Loucy (cell line): ENCODE data around the gene ALG3.

Source experiments
- H2AFZ ChIP-seq: fragments of 200-600 bp; sonication (generic); 2 replicates; pipeline ENCODE4 v1.6.0; 2016; ENCODE audit warnings: antibody characterized with exemption, mild to moderate bottlenecking, low read length, moderate library complexity
- H3F3A ChIP-seq: fragments of 200-600 bp; 2 replicates; pipeline ENCODE4 v1.6.0; 2016; ENCODE audit warnings: antibody characterized with exemption, low read depth, mild to moderate bottlenecking
- H3K27me3 ChIP-seq: fragments of 200-600 bp; sonication (generic); 2 replicates; pipeline ENCODE4 v1.6.1; 2014; ENCODE audit warnings: low read length, mild to moderate bottlenecking; ENCODE audit not compliant: insufficient read depth, poor library complexity, severe bottlenecking
- H3K36me3 ChIP-seq: fragments of 200-600 bp; sonication (generic); 2 replicates; pipeline ENCODE4 v1.6.1; 2016; ENCODE audit warnings: low read length; ENCODE audit not compliant: insufficient read depth
- H3K4me1 ChIP-seq: fragments of 200-600 bp; sonication (generic); 2 replicates; pipeline ENCODE4 v1.5.1; 2014; ENCODE audit warnings: low read length, mild to moderate bottlenecking; ENCODE audit not compliant: insufficient read depth, poor library complexity, severe bottlenecking
- H3K4me2 ChIP-seq: fragments of 200-600 bp; sonication (generic); 2 replicates; pipeline ENCODE4 v1.6.0; 2014; ENCODE audit warnings: antibody characterized with exemption, low read length, low read depth, mild to moderate bottlenecking; ENCODE audit not compliant: poor library complexity, severe bottlenecking
- H3K4me3 ChIP-seq: fragments of 200-600 bp; sonication (generic); 2 replicates; pipeline ENCODE4 v1.5.1; 2014; ENCODE audit warnings: low read length, mild to moderate bottlenecking, mixed read lengths; ENCODE audit not compliant: poor library complexity, severe bottlenecking
- H3K79me2 ChIP-seq: fragments of 200-600 bp; sonication (generic); 2 replicates; pipeline ENCODE4 v1.6.1; 2014; ENCODE audit warnings: low read length; ENCODE audit not compliant: insufficient read depth
- H3K9ac ChIP-seq: fragments of 200-600 bp; sonication (generic); 2 replicates; pipeline ENCODE4 v1.6.0; 2014; ENCODE audit warnings: mild to moderate bottlenecking, low read depth, low read length, moderate library complexity; ENCODE audit not compliant: poor library complexity, severe bottlenecking
- H3K9me2 ChIP-seq: fragments of 200-600 bp; sonication (generic); replicated peaks from 2 replicates; pipeline ENCODE4 v1.6.1; 2016; ENCODE audit warnings: low read depth, low read length, mixed read lengths
- H3K9me3 ChIP-seq: fragments of 200-600 bp; sonication (generic); 2 replicates; pipeline ENCODE4 v1.6.1; 2014; ENCODE audit warnings: mild to moderate bottlenecking, antibody characterized with exemption, low read length, low read depth; ENCODE audit not compliant: insufficient read depth
- H4K20me1 ChIP-seq: fragments of 200-600 bp; sonication (generic); 2 replicates; pipeline ENCODE4 v1.6.0; 2014; ENCODE audit warnings: antibody characterized with exemption, low read length, mild to moderate bottlenecking; ENCODE audit not compliant: insufficient read depth, poor library complexity, severe bottlenecking
- CTCF ChIP-seq: fragments of 200-600 bp; sonication (generic); conservative IDR thresholded peaks from 2 replicates; pipeline ENCODE4 v1.5.1; 2014; ENCODE audit warnings: mild to moderate bottlenecking, antibody characterized with exemption, low read length
- EZH2phosphoT487 ChIP-seq: fragments of 200-600 bp; IDR thresholded peaks from 2 replicates; pipeline ENCODE4 v1.6.1; 2018; ENCODE audit warnings: antibody characterized with exemption, mild to moderate bottlenecking, moderate library complexity, borderline replicate concordance

The ALG3 gene

GRCh38 chr3:184235381-184236032 lies 13.3 kb downstream of the ALG3 start:
- Histone ChIP-seq H4K20me1 (no peaks in the 10 kb centered on the region), H3K9me2 (no peaks in the 10 kb centered on the region), H3K4me2 (no peak overlapping the region), H3K9ac (no peak overlapping the region), H3F3A (no peaks in the 10 kb centered on the region), H3K9me3 (no peaks in the 10 kb centered on the region), H2AFZ (no peak overlapping the region), H3K27me3 (no peaks in the 10 kb centered on the region), H3K4me1 (no peaks in the 10 kb centered on the region), H3K4me3 (no peak overlapping the region), H3K79me2 (no peaks in the 10 kb centered on the region), H3K36me3 (no peaks in the 10 kb centered on the region)
- TF ChIP-seq EZH2phosphoT487 (no peak), CTCF (no peak)

GRCh38 chr3:184234671-184235380 lies 13.9 kb downstream of the ALG3 start:
- Histone ChIP-seq H3K9me2 (no peaks in the 10 kb centered on the region), H3K4me3 (no peak overlapping the region), H3K9ac (no peak overlapping the region), H3K4me1 (no peaks in the 10 kb centered on the region), H3K9me3 (no peaks in the 10 kb centered on the region), H3K27me3 (no peaks in the 10 kb centered on the region), H3F3A (no peaks in the 10 kb centered on the region), H4K20me1 (no peaks in the 10 kb centered on the region), H3K4me2 (no peak overlapping the region), H2AFZ (no peak overlapping the region), H3K79me2 (no peaks in the 10 kb centered on the region), H3K36me3 (no peaks in the 10 kb centered on the region)
- no peak for TF ChIP-seq CTCF
- TF ChIP-seq EZH2phosphoT487: no peak

DNA sequence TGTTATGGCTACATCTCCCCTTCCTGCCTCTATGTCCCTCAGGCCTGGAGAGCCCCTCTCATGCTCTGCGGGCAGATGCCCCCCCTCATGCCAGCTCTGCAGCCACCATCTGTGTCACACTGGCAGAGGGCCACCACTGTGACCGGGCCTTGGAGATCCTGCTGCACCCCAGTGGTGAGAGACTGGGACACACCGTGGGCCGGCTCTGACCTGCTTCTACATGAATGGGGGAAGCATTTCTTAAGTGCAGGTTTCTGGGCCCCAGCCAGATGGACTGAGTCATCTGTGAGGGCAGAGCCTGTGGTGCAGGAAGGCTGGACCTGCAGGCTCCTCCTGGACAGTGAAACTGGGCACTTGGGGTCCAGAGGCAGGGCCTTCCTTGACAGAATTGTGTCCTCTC lies 14.5 kb downstream of the ALG3 start:
- H3K9ac ChIP-seq: no peak overlapping the region
- H3K4me1 ChIP-seq: no peaks in the 10 kb centered on the region
- no peaks in the 10 kb centered on the region for H3K79me2 ChIP-seq
- H3K36me3 ChIP-seq: no peaks in the 10 kb centered on the region
- no peaks in the 10 kb centered on the region for H4K20me1 ChIP-seq
- H3K9me2 ChIP-seq: no peaks in the 10 kb centered on the region
- H3K4me2 ChIP-seq: no peak overlapping the region
- no peak for TF ChIP-seq CTCF
- no peak for TF ChIP-seq EZH2phosphoT487
- no peaks in the 10 kb centered on the region for H3F3A ChIP-seq
- H3K4me3 ChIP-seq: no peak overlapping the region
- H2AFZ ChIP-seq: no peak overlapping the region
- H3K9me3 ChIP-seq: no peaks in the 10 kb centered on the region
- H3K27me3 ChIP-seq: no peaks in the 10 kb centered on the region
